SK-N-SH (cell line): Measurements from ENCODE around the gene SLC17A9.

Experiments used
- CTCF ChIP-seq: fragments of 200-600 bp; sonication (generic); IDR thresholded peaks from 2 replicates; pipeline ENCODE4 v1.6.1; 2017; ENCODE audit warnings: antibody characterized with exemption, mild to moderate bottlenecking, moderate library complexity
- EP300 ChIP-seq, 2 experiments: IDR thresholded peaks; 2 replicates each; pipeline versions ENCODE4 v1.4.0 to v1.6.1; 2012; ENCODE audit warnings: borderline replicate concordance in 1 of 2, low read depth in 1 of 2, low read length in 1 of 2
- GATA2 ChIP-seq: sonication (generic); formaldehyde crosslinking; IDR thresholded peaks from 2 replicates; pipeline ENCODE4 v1.5.0; 2020; ENCODE audit warnings: mild to moderate bottlenecking, missing genetic modification reagents
- RAD21 ChIP-seq: IDR thresholded peaks from 2 replicates; pipeline ENCODE4 v1.6.1; 2012; ENCODE audit warnings: mild to moderate bottlenecking, low read length

- TF ChIP-seq CTCF (no peak), GATA2 (CRISPR knock-in tag) (no peak), RAD21 (no peak), EP300 (IDR thresholded peaks at IDR 0.05; ENCODE audit: borderline replicate concordance in 1 of 2, low read depth in 1 of 2, low read length in 1 of 2) (no peak)
Measured at GRCh38 chr20:62925420-62926228, 26.9 kb upstream of the SLC17A9 start.
